Type B pancreatic cell (in vitro differentiated cells): ENCODE data around the gene ERMARD. TPM values are rescaled to one million over a fixed set of nuclear protein-coding genes. Genes with fewer than 3 reads are reported as not detected.
A peak's percentile ranks its signal among the peaks of the same experiment; 100 is the strongest.

Experiments
- DNase-seq: peaks from one replicate; pipeline ENCODE4 v3.0.0; 2021; ENCODE audit warnings: mixed read lengths; ENCODE audit not compliant: unreplicated experiment; ENCODE audit errors: extremely low spot score
- H3K27ac Mint-ChIP-seq: 2 replicates; pipeline ENCODE4 v1.8.0; 2021; ENCODE audit warnings: mild to moderate bottlenecking, mixed read lengths
- H3K27me3 Mint-ChIP-seq: 2 replicates; pipeline ENCODE4 v1.8.0; 2021; ENCODE audit warnings: mixed read lengths
- H3K36me3 Mint-ChIP-seq: 2 replicates; pipeline ENCODE4 v1.8.0; 2021; ENCODE audit warnings: mixed read lengths
- H3K4me1 Mint-ChIP-seq: one replicate; pipeline ENCODE4 v1.8.0; 2021; ENCODE audit warnings: mixed read lengths; ENCODE audit not compliant: unreplicated experiment
- H3K4me3 Mint-ChIP-seq: 2 replicates; pipeline ENCODE4 v1.8.0; 2021; ENCODE audit warnings: mild to moderate bottlenecking, mixed read lengths
- H3K9me3 Mint-ChIP-seq: 2 replicates; pipeline ENCODE4 v1.8.0; 2021; ENCODE audit warnings: mixed read lengths
- CTCF ChIP-seq: fragments of 200-600 bp; sonication (generic); conservative IDR thresholded peaks from 2 replicates; pipeline ENCODE4 v1.5.0; 2021; ENCODE audit warnings: antibody characterized with exemption, mild to moderate bottlenecking
- total RNA-seq: library from RNA; stranded (reverse); gene quantifications from 2 replicates; pipeline ENCODE4 v1.2.1, GENCODE V29; 2021; ENCODE audit warnings: low replicate concordance

ERMARD gene
- total RNA-seq, 1 donor from 2014 or later = 32.1 TPM

DNA sequence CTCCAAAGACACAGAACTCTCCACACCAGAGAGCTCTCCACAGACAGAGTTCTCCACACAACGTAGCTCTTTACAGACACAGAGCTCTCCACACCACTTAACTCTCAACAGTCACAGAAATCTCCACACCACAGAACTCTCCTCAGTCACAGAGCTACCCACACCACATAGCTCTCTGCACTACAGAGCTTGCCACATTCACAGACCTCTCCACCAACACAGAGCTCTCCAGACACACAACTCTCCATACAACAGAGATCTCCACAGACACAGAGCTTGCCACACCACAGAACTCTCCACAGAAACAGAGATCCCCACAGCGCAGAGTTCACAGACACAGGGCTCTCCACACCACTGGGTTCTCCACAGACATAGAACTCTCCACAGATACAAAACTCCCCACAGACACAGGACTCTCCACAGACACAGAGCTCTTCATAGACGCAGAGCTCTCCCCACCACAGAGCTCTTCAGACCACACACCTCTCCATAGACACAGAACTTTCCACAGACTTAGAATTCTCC lies 52.5 kb downstream of the ERMARD start:
- no peaks in the 10 kb centered on the region for H3K36me3 Mint-ChIP-seq
- H3K27ac Mint-ChIP-seq = no peak overlapping the region
- H3K9me3 Mint-ChIP-seq = no peaks in the 10 kb centered on the region
- peaks cover 41% of the 10 kb centered on the region for H3K27me3 Mint-ChIP-seq
- no peak for TF ChIP-seq CTCF
- DNase-seq = peak; percentile 20
- no peak overlapping the region for H3K4me3 Mint-ChIP-seq
- H3K4me1 Mint-ChIP-seq = peaks cover 13% of the 10 kb centered on the region

GRCh38 chr6:169804427-169804826 lies 53.0 kb downstream of the ERMARD start:
- peaks cover 41% of the 10 kb centered on the region for H3K27me3 Mint-ChIP-seq
- no peak overlapping the region for H3K27ac Mint-ChIP-seq
- peaks cover 14% of the 10 kb centered on the region for H3K4me1 Mint-ChIP-seq
- H3K4me3 Mint-ChIP-seq = no peak overlapping the region
- no peaks in the 10 kb centered on the region for H3K36me3 Mint-ChIP-seq
- TF ChIP-seq CTCF = no peak
- no peak for DNase-seq
- no peaks in the 10 kb centered on the region for H3K9me3 Mint-ChIP-seq

- no peak overlapping the region for H3K27ac Mint-ChIP-seq
- no peaks in the 10 kb centered on the region for H3K36me3 Mint-ChIP-seq
- DNase-seq = no peak
- H3K4me3 Mint-ChIP-seq = no peak overlapping the region
- H3K27me3 Mint-ChIP-seq = peaks cover 45% of the 10 kb centered on the region
- peaks cover 18% of the 10 kb centered on the region for H3K4me1 Mint-ChIP-seq
- TF ChIP-seq CTCF = no peak
- no peaks in the 10 kb centered on the region for H3K9me3 Mint-ChIP-seq
Measured at GRCh38 chr6:169805242-169805838, 53.9 kb downstream of the ERMARD start.

GRCh38 chr6:169806701-169807100 lies 55.3 kb downstream of the ERMARD start:
- H3K4me3 Mint-ChIP-seq = no peak overlapping the region
- H3K27me3 Mint-ChIP-seq = peaks cover 45% of the 10 kb centered on the region
- H3K9me3 Mint-ChIP-seq = no peaks in the 10 kb centered on the region
- H3K36me3 Mint-ChIP-seq = no peaks in the 10 kb centered on the region
- DNase-seq = peak; percentile 13
- no peak overlapping the region for H3K27ac Mint-ChIP-seq
- no peak for TF ChIP-seq CTCF
- H3K4me1 Mint-ChIP-seq = peaks cover 16% of the 10 kb centered on the region

- no peak overlapping the region for H3K27ac Mint-ChIP-seq
- TF ChIP-seq CTCF = no peak
- no peak overlapping the region for H3K4me3 Mint-ChIP-seq
- no peaks in the 10 kb centered on the region for H3K36me3 Mint-ChIP-seq
- peaks cover 16% of the 10 kb centered on the region for H3K4me1 Mint-ChIP-seq
- no peak for DNase-seq
- no peaks in the 10 kb centered on the region for H3K9me3 Mint-ChIP-seq
- peaks cover 45% of the 10 kb centered on the region for H3K27me3 Mint-ChIP-seq
Measured at GRCh38 chr6:169807229-169807628, 55.8 kb downstream of the ERMARD start.
